HUES48 (cell line): ENCODE data around the gene TMEM208.

Source experiments
- H3K27ac ChIP-seq: one replicate; pipeline ENCODE4 v1.7.0; 2013; ENCODE audit warnings: low read depth, low read length, inconsistent platforms
- H3K27me3 ChIP-seq: 2 replicates; pipeline ENCODE4 v1.6.1; 2013; ENCODE audit warnings: mild to moderate bottlenecking, low read length; ENCODE audit not compliant: control insufficient read depth, insufficient read depth
- H3K36me3 ChIP-seq: 2 replicates; pipeline ENCODE4 v1.6.1; 2013; ENCODE audit warnings: low read length; ENCODE audit not compliant: control insufficient read depth, insufficient read depth
- H3K4me1 ChIP-seq: 2 replicates; pipeline ENCODE4 v1.6.1; 2013; ENCODE audit warnings: mild to moderate bottlenecking, low read length; ENCODE audit not compliant: control insufficient read depth, insufficient read depth
- H3K4me3 ChIP-seq: 2 replicates; pipeline ENCODE4 v1.5.1; 2013; ENCODE audit warnings: mild to moderate bottlenecking, low read depth, low read length
- H3K9ac ChIP-seq: 2 replicates; pipeline ENCODE4 v1.6.1; 2013; ENCODE audit warnings: mild to moderate bottlenecking, low read depth, low read length, moderate library complexity
- H3K9me3 ChIP-seq: 2 replicates; pipeline ENCODE4 v1.6.1; 2013; ENCODE audit warnings: low read length; ENCODE audit not compliant: control insufficient read depth, insufficient read depth

The TMEM208 gene

DNA sequence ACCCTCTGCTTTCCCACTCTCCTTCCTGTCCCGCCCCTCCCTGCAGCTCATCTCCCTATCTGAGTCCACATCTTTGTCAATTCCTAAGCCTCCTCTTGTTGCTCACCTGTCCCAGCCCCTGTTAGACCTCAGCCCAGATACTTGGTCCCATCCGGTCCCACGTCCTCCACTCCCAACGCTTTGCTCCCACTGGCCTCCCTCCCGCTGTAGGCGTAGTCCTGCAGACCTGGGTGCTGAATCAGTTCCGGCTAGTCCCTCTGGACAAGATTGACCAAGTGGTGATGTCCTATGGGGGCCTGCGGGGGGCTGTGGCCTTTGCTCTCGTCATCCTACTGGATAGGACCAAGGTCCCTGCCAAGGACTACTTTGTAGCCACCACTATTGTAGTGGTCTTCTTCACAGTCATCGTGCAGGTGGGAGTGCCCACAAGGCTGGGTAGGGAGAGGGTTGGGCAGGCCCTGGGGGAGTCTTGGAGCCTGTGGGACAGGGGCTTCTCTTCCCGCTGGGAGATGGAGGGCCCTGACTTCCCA is 29.8 kb downstream of the TMEM208 start:
- H3K27ac ChIP-seq = no peak overlapping the region

DNA sequence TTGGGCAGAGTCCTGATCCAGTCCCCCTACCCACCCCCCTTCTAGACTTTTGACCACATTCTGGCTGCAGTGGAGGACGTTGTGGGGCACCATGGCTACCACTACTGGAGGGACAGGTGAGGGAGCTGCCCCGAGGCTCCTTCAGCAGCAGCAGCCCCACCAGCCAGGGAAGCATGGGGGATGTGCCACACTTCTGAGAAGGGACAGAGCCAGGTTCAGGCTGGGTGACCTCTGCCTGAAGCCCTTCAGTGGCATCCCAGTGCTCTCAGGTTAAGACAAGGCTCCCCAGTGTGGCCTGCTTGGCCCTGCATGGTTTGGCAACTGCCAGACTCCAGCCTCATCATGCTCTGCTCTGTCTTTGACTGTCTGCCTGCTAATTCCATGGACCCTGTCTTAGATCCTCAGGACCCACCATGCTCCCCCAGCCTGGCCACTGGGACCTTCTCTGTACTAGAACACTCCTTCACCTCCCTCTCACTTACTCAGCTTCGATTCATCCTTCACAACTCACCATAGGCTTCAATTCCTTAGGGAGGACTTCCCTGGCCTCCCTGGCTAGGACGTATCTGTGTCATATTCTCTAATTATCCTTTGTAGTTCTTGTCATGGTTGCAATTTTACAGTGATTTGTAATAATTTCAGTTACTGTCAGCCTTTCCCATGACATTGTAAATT is 30.7 kb downstream of the TMEM208 start:
- H3K36me3 ChIP-seq = peaks cover 12% of the 10 kb centered on the region; the same call in 1 of the 2 replicates
- no peak overlapping the region for H3K9ac ChIP-seq
- no peak overlapping the region for H3K4me3 ChIP-seq
- no peaks in the 10 kb centered on the region for H3K4me1 ChIP-seq
- H3K27me3 ChIP-seq = no peaks in the 10 kb centered on the region
- no peak overlapping the region for H3K27ac ChIP-seq
- no peaks in the 10 kb centered on the region for H3K9me3 ChIP-seq

More for the DNA sequence above, 29.8 kb downstream of the TMEM208 start:
- H3K9me3 ChIP-seq = no peaks in the 10 kb centered on the region
- peaks cover 12% of the 10 kb centered on the region; the same call in 1 of the 2 replicates for H3K36me3 ChIP-seq
- no peak overlapping the region for H3K9ac ChIP-seq
- no peaks in the 10 kb centered on the region for H3K4me1 ChIP-seq
- H3K4me3 ChIP-seq = no peak overlapping the region
- no peaks in the 10 kb centered on the region for H3K27me3 ChIP-seq

DNA sequence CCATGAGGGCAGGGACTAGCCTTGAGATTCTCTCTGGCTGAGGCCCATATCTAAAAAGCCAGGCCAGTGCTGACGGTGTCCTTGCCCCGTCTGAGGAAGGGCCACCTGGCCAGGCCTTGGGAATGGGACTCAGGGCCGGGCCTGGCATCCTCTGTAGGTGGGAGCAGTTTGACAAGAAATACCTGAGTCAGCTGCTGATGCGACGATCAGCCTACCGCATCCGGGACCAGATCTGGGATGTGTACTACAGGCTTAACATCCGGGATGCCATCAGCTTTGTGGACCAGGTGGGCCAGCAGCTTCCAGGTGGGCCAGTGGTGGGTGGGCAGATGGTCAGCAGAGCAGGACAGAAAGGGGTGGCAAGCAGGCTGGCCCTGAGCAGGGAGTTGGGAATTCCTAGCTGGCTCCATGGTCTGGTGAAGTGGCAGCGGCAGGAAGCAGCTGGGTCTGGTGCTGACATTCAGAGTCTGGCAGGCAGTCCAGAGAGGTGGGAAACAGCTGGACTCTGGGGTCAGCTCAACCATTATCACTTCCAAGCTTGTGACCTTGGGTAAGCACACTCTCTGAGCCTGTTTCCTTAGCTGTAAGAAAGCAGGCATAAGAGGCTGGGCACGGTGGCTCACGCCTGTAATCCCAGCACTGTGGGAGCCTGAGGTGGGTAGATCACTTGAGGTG is 31.4 kb downstream of the TMEM208 start:
- Histone ChIP-seq H3K9ac (no peak overlapping the region), H3K36me3 (peaks cover 8% of the 10 kb centered on the region; the same call in 1 of the 2 replicates), H3K4me3 (no peak overlapping the region), H3K9me3 (no peaks in the 10 kb centered on the region), H3K27ac (no peak overlapping the region), H3K27me3 (no peaks in the 10 kb centered on the region), H3K4me1 (no peaks in the 10 kb centered on the region)

DNA sequence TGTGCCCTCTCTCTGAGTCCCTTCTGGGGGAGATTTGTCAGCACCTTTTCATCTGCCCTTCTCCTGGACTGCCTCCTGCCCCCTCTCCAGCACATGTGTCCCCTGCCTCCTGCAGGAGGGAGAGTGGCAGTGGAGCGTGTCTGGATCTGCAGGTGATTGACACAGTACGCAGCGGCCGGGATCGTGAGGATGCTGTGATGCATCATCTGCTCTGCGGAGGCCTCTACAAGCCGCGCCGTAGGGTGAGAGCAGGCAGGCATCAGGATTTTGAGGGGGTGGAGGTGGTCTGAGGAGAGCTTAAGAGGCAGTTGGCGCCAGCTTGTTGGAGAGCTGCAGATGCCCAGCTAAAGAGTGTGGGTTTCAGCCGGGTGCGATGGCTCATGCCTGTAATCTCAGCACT is 32.8 kb downstream of the TMEM208 start:
- Histone ChIP-seq H3K27me3 (0 out of 2 replicates have a peak, but pooled peaks cover 3% of the 10 kb centered on the region), H3K27ac (no peak overlapping the region), H3K4me3 (no peak overlapping the region), H3K36me3 (peaks cover 7% of the 10 kb centered on the region; the same call in 1 of the 2 replicates), H3K9ac (no peak overlapping the region), H3K9me3 (no peaks in the 10 kb centered on the region), H3K4me1 (no peaks in the 10 kb centered on the region)

GRCh38 chr16:67260426-67261063 is 33.6 kb downstream of the TMEM208 start:
- H3K9ac ChIP-seq = no peak overlapping the region
- no peaks in the 10 kb centered on the region for H3K9me3 ChIP-seq
- H3K27ac ChIP-seq = no peak overlapping the region
- 0 out of 2 replicates have a peak, but pooled peaks cover 5% of the 10 kb centered on the region for H3K27me3 ChIP-seq
- no peaks in the 10 kb centered on the region; the same call in 1 of the 2 replicates for H3K36me3 ChIP-seq
- no peak overlapping the region for H3K4me3 ChIP-seq
- no peaks in the 10 kb centered on the region for H3K4me1 ChIP-seq

DNA sequence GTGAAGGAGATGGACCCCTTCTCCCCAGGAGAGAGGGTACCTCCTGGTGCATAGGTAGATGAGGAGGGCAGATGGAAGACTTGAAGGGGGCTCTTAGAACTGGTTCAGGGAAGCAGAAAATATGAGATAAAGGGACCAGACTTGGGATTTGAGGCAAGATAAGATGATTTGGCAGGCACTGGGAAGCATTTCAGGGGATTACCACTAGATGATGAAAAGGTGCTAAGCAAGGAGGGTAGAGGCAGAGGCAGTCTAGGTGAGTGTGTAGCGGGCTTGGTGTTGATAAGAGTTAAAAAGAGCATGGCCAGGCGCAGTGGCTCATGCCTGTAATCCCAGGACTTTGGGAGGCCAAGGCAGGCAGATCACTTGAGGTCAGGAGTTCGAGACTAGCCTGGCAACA is 36.3 kb downstream of the TMEM208 start:
- Histone ChIP-seq H3K36me3 (no peaks in the 10 kb centered on the region), H3K27me3 (0 out of 2 replicates have a peak, but pooled peaks cover 5% of the 10 kb centered on the region), H3K9me3 (no peaks in the 10 kb centered on the region), H3K4me1 (no peaks in the 10 kb centered on the region), H3K27ac (no peak overlapping the region), H3K9ac (no peak overlapping the region), H3K4me3 (no peak overlapping the region)

DNA sequence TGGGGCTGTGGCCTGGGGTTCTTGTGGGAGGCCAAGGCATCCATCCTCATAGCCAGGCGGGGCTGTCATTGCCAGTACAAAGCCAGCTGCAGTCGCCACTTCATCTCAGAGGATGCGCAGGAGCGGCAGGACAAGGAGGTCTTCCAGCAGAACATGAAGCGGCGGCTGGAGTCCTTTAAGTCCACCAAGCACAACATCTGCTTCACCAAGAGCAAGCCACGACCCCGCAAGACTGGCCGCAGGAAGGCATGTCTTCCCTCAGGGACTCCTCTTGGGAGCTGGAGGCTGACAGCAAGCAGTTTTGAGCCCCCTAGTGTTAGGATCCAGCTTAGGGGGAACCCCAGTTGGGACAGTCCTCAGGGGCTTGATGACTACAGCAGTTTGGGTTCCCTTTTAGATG is 37.3 kb downstream of the TMEM208 start:
- Histone ChIP-seq H3K27ac (no peak overlapping the region), H3K9ac (no peak overlapping the region), H3K9me3 (no peaks in the 10 kb centered on the region), H3K4me3 (no peak overlapping the region), H3K36me3 (no peaks in the 10 kb centered on the region), H3K4me1 (no peaks in the 10 kb centered on the region), H3K27me3 (0 out of 2 replicates have a peak, but pooled peaks cover 5% of the 10 kb centered on the region)

GRCh38 chr16:67264866-67265265 is 37.9 kb downstream of the TMEM208 start:
- H3K4me3 ChIP-seq = no peak overlapping the region
- no peak overlapping the region for H3K27ac ChIP-seq
- 0 out of 2 replicates have a peak, but pooled peaks cover 5% of the 10 kb centered on the region for H3K27me3 ChIP-seq
- no peaks in the 10 kb centered on the region for H3K9me3 ChIP-seq
- H3K36me3 ChIP-seq = no peaks in the 10 kb centered on the region
- no peak overlapping the region for H3K9ac ChIP-seq
- 0 out of 2 replicates have a peak, but pooled peaks cover 4% of the 10 kb centered on the region for H3K4me1 ChIP-seq

DNA sequence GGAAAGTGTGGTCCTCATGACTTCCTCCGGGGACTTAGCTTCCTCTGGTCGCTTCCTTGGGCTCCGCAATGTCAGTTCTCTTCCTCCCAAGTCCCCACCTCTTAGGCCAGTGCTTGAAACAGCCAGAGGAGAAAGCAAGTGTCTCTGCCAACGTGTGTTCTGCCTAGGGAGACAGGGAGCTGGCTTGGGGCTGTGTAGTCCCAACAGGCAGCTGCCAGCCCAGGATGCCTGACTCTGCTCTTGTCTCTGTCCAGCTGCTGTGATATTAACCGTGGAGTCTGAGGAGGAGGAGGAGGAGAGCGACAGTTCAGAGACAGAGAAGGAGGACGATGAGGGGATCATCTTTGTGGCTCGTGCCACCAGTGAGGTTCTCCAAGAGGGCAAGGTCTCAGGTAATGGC is 38.9 kb downstream of the TMEM208 start:
- Histone ChIP-seq H3K27ac (no peak overlapping the region), H3K9me3 (no peaks in the 10 kb centered on the region), H3K9ac (no peak overlapping the region), H3K4me3 (no peak overlapping the region), H3K4me1 (0 out of 2 replicates have a peak, but pooled peaks cover 4% of the 10 kb centered on the region), H3K27me3 (0 out of 2 replicates have a peak, but pooled peaks cover 5% of the 10 kb centered on the region), H3K36me3 (no peaks in the 10 kb centered on the region)

- H3K9me3 ChIP-seq = no peaks in the 10 kb centered on the region
- no peak overlapping the region for H3K27ac ChIP-seq
- 0 out of 2 replicates have a peak, but pooled peaks cover 4% of the 10 kb centered on the region for H3K4me1 ChIP-seq
- H3K9ac ChIP-seq = no peak overlapping the region
- H3K27me3 ChIP-seq = 0 out of 2 replicates have a peak, but pooled peaks cover 5% of the 10 kb centered on the region
- no peak overlapping the region for H3K4me3 ChIP-seq
- H3K36me3 ChIP-seq = no peaks in the 10 kb centered on the region
Observed at GRCh38 chr16:67268136-67268579, 41.2 kb downstream of the TMEM208 start.
